ENCODE data around the gene MPPED2.

MPPED2 gene

GRCh38 chr11:30445056-30445455, 141.1 kb downstream of the MPPED2 start:
- DNase-seq (ENCODE audit: insufficient read length, low spot score) = no peak
- no peak for FAIRE-seq
- TF ChIP-seq CTCF (IDR thresholded peaks at IDR 0.05; ENCODE audit: insufficient read depth, missing control alignments) = no peak

- DNase-seq (ENCODE audit: insufficient read length, low spot score) (no peak), FAIRE-seq (no peak)
- TF ChIP-seq CTCF (IDR thresholded peaks at IDR 0.05; ENCODE audit: insufficient read depth, missing control alignments) = no peak
Observed at GRCh38 chr11:30440510-30440909, 145.6 kb downstream of the MPPED2 start.

GRCh38 chr11:30436801-30437200, 149.4 kb downstream of the MPPED2 start:
- no peak for FAIRE-seq
- DNase-seq (ENCODE audit: insufficient read length, low spot score) = no peak
- no peak for TF ChIP-seq CTCF (IDR thresholded peaks at IDR 0.05; ENCODE audit: insufficient read depth, missing control alignments)

- FAIRE-seq = no peak
- no peak for DNase-seq (ENCODE audit: insufficient read length, low spot score)
- TF ChIP-seq CTCF (IDR thresholded peaks at IDR 0.05; ENCODE audit: insufficient read depth, missing control alignments) = no peak
Observed at GRCh38 chr11:30435488-30435887, 150.7 kb downstream of the MPPED2 start.

GRCh38 chr11:30434901-30435300, 151.3 kb downstream of the MPPED2 start:
- FAIRE-seq (no peak), DNase-seq (ENCODE audit: insufficient read length, low spot score) (no peak)
- TF ChIP-seq CTCF (IDR thresholded peaks at IDR 0.05; ENCODE audit: insufficient read depth, missing control alignments) = no peak

- FAIRE-seq = no peak
- DNase-seq (ENCODE audit: insufficient read length, low spot score) = no peak
- no peak for TF ChIP-seq CTCF (IDR thresholded peaks at IDR 0.05; ENCODE audit: insufficient read depth, missing control alignments)
Observed at GRCh38 chr11:30433831-30434230, 152.3 kb downstream of the MPPED2 start.

- TF ChIP-seq CTCF (IDR thresholded peaks at IDR 0.05; ENCODE audit: insufficient read depth, missing control alignments) = no peak
- DNase-seq (ENCODE audit: insufficient read length, low spot score) (no peak), FAIRE-seq (no peak)
Observed at GRCh38 chr11:30432716-30433115, 153.4 kb downstream of the MPPED2 start.
